Measurements from ENCODE around the gene PADI3.

- TF ChIP-seq POLR2A (IDR thresholded peaks at IDR 0.05) (no peak), CTCF (IDR thresholded peaks at IDR 0.05) (no peak), EP300 (IDR thresholded peaks at IDR 0.05) (no peak)
These were observed 57.5 kb downstream of the PADI3 start for GRCh38 chr1:17306407-17306806.
